GM12801 (cell line): ENCODE results near the gene NLRC4.

Experiments
- TF ChIP-seq, protein P1 (sequence below): IDR thresholded peaks from one replicate; pipeline ENCODE4 v1.5.1; 2011; ENCODE audit warnings: control low read depth; ENCODE audit not compliant: insufficient read length; ENCODE audit errors: extremely low read depth

NLRC4 gene

DNA sequence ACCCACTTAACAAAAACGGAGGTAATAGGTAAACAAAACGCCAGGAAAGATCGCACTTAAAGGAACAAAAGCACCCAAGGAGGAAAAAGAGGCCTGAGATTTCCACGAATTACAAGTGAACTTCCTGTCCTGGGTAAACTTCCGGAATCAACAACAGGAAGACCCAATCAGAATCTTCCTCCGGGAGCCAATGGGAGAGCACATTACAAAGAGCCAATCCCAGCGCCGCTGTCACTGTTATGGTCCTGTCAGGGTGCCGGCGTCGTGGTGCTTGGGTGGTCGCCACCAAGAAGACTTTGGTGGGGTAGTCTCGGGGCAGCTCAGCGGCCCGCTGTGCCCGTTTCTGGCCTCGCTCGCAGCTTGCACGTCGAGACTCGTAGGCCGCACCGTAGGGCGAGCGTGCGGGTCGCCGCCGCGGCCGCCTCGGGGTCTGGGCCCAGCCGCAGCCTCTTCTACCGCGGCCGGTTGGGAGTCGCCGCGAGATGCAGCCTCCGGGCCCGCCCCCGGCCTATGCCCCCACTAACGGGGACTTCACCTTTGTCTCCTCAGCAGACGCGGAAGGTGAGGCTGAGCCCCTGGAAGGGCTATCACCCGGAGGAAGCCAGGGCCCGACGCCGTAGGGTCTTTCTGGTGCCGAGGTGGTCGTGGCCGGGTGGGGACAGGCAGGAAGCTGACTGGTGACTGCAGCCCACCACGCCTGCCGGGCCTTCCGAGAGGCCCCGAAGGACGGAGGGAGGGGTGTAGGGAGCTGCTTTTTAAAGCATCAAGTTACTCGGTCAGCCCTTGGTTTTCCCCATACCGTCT lies 13.2 kb upstream of the NLRC4 start, which contains the start of gene YIPF4:
Gene YIPF4, plus strand, starts transcription at position 231 of the 804 bp plus-strand sequence. Its CDS starts 252 bp downstream, at position 483.
- TF ChIP-seq, protein P1, sequence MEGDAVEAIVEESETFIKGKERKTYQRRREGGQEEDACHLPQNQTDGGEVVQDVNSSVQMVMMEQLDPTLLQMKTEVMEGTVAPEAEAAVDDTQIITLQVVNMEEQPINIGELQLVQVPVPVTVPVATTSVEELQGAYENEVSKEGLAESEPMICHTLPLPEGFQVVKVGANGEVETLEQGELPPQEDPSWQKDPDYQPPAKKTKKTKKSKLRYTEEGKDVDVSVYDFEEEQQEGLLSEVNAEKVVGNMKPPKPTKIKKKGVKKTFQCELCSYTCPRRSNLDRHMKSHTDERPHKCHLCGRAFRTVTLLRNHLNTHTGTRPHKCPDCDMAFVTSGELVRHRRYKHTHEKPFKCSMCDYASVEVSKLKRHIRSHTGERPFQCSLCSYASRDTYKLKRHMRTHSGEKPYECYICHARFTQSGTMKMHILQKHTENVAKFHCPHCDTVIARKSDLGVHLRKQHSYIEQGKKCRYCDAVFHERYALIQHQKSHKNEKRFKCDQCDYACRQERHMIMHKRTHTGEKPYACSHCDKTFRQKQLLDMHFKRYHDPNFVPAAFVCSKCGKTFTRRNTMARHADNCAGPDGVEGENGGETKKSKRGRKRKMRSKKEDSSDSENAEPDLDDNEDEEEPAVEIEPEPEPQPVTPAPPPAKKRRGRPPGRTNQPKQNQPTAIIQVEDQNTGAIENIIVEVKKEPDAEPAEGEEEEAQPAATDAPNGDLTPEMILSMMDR, result no peak

DNA sequence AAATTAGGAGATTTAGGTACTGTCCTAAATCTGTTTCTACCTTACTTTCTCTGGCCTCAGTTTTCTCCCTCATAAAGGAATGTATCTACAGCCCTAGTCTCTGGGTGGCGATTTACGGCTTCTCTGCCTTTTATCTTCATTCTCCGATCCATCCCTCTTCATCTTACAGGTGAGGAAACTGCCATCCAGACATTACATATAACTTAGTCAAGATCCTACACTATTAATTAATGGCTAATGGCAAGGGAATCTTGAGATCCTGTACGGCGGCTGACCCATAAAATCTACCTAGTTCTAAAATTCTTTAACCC lies 12.6 kb upstream of the NLRC4 start:
- TF ChIP-seq, protein P1, result no peak

DNA sequence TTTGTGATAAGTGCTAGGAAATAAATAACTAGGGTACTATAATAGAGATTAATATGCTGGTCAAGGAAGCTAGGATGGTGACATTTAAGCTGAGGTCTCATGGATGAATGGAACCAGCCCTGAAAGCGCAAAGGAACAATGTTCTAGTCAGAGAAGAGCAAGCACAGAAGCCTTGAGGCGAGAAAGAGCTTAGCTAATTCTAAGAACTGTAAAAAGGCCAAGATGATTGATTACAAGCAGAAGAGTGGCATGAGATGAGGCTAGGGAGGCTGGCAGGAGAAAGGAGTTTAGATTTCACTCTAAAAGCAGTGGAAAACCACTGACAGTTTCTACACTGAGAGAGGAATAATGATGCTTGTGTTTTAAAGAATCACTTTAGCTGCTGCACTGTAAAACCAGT lies 9.6 kb upstream of the NLRC4 start:
- TF ChIP-seq, protein P1, result no peak

DNA sequence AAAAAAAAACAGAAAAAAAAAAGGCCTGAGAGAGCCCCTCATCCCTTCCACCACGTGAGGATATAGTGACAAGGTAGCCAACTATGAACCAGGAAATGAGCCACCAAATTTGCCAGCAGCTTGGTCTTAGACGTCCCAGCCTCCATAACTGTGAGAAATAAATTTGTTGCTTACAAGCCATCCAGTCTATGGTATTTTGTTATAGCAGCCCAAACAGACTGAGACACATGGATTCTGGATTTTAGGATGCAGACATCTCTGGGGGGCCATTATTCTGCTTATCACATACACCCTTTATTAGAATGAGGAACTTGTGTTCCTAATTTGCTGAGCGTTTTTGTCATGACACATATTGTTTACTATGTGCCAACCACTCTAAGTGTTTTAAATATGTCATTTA lies 7.6 kb upstream of the NLRC4 start:
- TF ChIP-seq, protein P1, result no peak

DNA sequence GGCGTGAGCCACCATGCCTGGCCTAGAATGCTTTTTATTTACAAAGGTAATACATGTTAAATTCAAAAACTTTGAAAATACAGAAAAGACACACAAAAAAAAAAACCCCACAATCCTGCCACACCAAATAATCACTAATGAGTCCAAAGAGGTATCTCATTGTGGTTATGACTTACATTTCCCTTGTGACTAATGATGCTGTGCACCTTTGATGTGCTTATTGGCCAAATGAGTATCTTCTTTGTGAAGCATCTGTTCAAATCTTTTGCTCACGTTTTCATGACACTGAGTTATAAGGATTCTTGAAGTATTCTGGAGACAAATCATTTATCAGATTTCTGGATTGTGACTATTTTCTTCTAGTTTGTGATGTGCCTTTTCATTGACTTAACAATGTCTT lies 6.4 kb upstream of the NLRC4 start:
- TF ChIP-seq, protein P1, result no peak

DNA sequence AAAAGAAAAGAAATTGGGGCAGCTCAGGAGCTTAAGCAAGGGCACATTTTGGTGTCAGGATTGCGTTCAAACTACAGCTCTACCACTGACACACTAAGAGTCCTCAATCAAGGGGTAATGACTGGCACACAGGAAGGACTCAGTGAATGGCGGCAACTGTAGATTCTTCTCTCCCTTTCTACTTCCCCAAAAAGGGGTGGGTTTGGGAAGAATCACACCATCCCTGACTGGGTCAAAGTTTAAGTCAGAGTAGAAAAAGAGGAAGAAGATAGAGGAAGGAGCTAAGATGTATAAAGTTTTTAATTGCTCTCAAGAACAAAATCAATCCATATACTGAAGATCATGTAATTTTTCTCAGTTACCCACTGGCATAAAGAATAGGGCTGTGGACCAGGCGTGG lies 2.6 kb downstream of the NLRC4 start:
- TF ChIP-seq, protein P1, result no peak

DNA sequence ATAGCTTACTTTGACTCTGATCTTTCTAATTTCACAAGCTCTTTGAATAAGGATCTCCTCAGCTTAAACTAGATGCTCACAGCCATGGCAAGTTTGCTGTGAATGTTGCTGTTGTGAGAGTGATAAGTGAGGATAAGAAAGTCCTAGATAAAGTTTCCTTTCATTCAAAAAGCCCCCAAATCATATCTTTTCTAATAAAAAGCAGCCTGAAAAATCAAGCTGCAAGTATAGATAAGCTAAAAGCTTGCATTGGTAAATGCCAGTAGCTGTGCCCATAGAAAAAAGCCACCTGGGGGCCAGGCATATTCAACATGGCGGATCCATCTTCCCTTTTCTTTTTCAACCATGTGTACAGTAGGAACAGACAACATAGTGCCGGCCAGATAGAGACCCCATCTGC lies 4.3 kb downstream of the NLRC4 start:
- TF ChIP-seq, protein P1, result no peak
